ENCODE results near the gene LAMB4. TPM values are rescaled to one million over a fixed set of nuclear protein-coding genes. Genes with fewer than 3 reads are reported as not detected.

The LAMB4 gene
- total and polyA plus RNA-seq, 12 donors: 0.15 to 0.69 (median 0.25) TPM; not detected in 3

DNA sequence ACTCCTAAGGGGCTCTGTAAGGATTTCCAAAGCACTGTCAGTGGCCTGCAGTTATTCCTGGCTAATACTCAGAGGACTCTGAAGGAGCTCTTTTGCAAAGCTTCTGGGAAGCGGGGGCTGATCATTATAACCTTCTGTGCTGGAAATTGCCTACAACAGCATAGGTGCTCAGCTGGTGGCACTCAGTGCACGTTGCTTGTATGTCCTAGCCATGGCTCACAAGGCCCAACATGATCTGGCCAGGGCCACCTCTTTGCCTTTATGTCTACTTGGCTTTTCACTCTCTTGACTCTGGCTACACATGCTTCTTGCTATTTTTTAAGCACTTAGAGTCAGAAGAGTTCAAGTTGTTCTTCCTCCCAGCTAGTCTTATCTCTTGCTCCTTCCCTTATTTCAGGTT is 17.5 kb downstream of the LAMB4 start:
- 81 to 86% methylated on average over 2 of the region's 2 CpGs for WGBS, 2 donors
- intact Hi-C loops (cut with DNase I): loop anchor here in 1 of 10 donors (5.0 kb wide), 1 partner anchor 35 kb away; no protein-coding TSS in a partner anchor

DNA sequence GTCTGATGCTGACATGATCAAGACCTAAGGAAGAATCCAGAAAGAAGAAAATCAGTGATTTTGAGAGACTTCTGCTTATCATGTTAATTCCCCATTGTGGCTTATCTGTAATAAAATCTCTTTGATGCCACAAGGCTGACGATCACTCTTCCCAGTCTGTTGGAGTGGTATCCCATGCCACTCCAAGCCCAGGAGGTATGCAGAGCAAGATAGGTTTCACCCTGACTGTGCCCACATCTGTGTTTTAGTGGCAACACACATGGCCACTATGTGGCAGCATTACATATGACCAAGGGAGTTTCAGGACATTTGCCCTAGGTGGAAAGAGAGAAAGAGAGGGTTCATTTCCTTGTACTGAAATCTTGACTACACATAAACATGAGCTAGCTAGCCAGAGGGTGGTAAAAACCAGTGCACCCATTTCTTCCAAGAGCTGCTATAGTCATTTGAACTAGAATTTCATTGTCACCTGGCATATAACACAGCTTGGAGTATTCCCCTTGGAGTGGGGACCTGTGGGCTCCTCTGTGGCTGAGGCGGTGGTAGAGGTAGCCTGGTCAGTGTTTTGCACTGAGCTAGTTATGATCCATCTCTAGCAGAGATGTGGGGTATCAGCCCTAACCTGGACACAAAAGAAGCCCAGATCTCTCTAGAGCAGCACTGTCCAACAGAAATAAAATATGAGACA is 20.8 kb downstream of the LAMB4 start:
- Histone ChIP-seq H3K4me1 (peaks cover 0 to 19% (median 3%) of the 10 kb centered on the region in 9 donors), H3K4me3 (no peak overlapping the region), H3K36me3 (no peaks in the 10 kb centered on the region), H3K27me3 (no peaks in the 10 kb centered on the region), H3K27ac (no peak overlapping the region), H3K9me3 (no peaks in the 10 kb centered on the region)
- 64 to 68% methylated on average over 2 of the region's 2 CpGs for WGBS, 2 donors
- intact Hi-C loops (cut with DNase I): loop anchor here in 4 of 10 donors (2.0 to 10.0 kb wide), 4 partner anchors 33 to 215 kb away; partner anchors contain the start of gene DLD (in 1 of the 4)
- ATAC-seq: peak in 3 of 8 donors; percentile 19 to 44 (median 35)
- no peak for DNase-seq
- TF ChIP-seq, protein P1, sequence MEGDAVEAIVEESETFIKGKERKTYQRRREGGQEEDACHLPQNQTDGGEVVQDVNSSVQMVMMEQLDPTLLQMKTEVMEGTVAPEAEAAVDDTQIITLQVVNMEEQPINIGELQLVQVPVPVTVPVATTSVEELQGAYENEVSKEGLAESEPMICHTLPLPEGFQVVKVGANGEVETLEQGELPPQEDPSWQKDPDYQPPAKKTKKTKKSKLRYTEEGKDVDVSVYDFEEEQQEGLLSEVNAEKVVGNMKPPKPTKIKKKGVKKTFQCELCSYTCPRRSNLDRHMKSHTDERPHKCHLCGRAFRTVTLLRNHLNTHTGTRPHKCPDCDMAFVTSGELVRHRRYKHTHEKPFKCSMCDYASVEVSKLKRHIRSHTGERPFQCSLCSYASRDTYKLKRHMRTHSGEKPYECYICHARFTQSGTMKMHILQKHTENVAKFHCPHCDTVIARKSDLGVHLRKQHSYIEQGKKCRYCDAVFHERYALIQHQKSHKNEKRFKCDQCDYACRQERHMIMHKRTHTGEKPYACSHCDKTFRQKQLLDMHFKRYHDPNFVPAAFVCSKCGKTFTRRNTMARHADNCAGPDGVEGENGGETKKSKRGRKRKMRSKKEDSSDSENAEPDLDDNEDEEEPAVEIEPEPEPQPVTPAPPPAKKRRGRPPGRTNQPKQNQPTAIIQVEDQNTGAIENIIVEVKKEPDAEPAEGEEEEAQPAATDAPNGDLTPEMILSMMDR (IDR thresholded peaks at IDR 0.05): peak in 6 of 9 donors; percentile 32 to 60 (median 47)

More for the DNA sequence above, 17.5 kb downstream of the LAMB4 start:
- no peaks in the 10 kb centered on the region for H3K36me3 ChIP-seq
- no peaks in the 10 kb centered on the region for H3K27me3 ChIP-seq
- no peak overlapping the region for H3K4me3 ChIP-seq
- TF ChIP-seq, protein P1 (IDR thresholded peaks at IDR 0.05): no peak
- no peak for DNase-seq
- no peaks in the 10 kb centered on the region for H3K9me3 ChIP-seq
- H3K27ac ChIP-seq: peak overlapping the region in 5 of 10 donors; percentile 11 to 87 (median 77)
- ATAC-seq: no peak
- peaks cover 0 to 27% (median 3%) of the 10 kb centered on the region in 9 donors for H3K4me1 ChIP-seq

DNA sequence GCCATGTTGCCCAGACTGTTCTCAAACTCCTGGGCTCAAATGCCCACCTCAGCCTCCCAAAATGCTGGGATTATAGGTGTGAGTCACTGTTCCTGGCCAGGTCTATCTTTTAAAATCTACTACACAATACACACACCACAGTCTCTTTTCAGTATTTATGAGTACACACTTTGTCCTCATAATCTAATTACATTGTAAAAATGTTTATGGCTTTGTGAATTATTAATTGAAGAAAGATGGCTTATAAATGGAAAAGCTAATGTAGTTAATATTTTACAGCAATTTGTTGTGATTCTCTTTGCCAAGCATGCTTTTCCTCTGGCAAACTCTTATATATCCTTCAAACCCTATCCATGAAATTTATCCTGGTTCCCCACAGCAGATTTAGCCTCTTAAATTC is 22.0 kb downstream of the LAMB4 start:
- Histone ChIP-seq H3K27me3 (no peaks in the 10 kb centered on the region), H3K36me3 (no peaks in the 10 kb centered on the region), H3K9me3 (no peaks in the 10 kb centered on the region), H3K4me1 (peaks cover 0 to 15% (median 0%) of the 10 kb centered on the region in 9 donors), H3K4me3 (no peak overlapping the region), H3K27ac (peak overlapping the region in 2 of 10 donors; percentile 13 to 53)
- no peak for DNase-seq
- no peak for ATAC-seq
- TF ChIP-seq, protein P1 (IDR thresholded peaks at IDR 0.05): no peak
- intact Hi-C loops (cut with DNase I): loop anchor here in 4 of 10 donors (2.0 to 10.0 kb wide), 4 partner anchors 34 to 213 kb away; partner anchors contain the start of gene DLD (in 1 of the 4)

DNA sequence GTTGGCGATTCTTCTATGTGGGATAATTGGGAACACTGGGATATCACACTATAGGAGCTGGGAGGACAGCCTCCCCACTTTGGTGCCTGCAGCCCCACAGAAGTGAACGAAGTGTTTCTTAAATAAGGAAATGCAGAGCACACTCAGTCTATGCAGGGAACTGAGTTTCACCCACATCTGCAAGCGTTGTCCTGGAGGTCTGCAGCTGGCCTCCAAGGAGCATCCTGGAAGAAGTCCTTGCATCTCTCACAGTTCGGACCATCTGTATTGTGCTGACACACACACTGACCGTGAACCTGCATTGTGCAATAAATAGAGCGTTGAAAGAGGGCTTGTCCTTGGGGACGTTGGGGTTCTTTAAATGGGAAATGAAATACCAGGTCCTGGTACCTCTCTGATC is 25.8 kb downstream of the LAMB4 start:
- H3K4me1 ChIP-seq: peaks cover 0 to 13% (median 0%) of the 10 kb centered on the region in 9 donors
- 69 to 73% methylated on average over 7 of the region's 7 CpGs for WGBS, 2 donors
- no peaks in the 10 kb centered on the region for H3K36me3 ChIP-seq
- H3K27ac ChIP-seq: peak overlapping the region in 1 of 10 donors; percentile 47
- TF ChIP-seq, protein P1 (IDR thresholded peaks at IDR 0.05): no peak
- H3K4me3 ChIP-seq: no peak overlapping the region
- intact Hi-C loops (cut with DNase I): loop anchor here in 1 of 10 donors (10.0 kb wide), 1 partner anchor 210 kb away; the partner anchor contains the start of gene DLD
- H3K9me3 ChIP-seq: no peaks in the 10 kb centered on the region
- no peaks in the 10 kb centered on the region for H3K27me3 ChIP-seq
- ATAC-seq (peak; percentile 62 to 85 (median 76)), DNase-seq (no peak)
